HG02763 (cell line): ENCODE results near the gene SARNP.

Experiments used
- ATAC-seq: cut with Tn5 transposase; IDR thresholded peaks from one replicate; pipeline ENCODE4 v1.9.1; 2021; ENCODE audit warnings: mild to moderate bottlenecking, moderate library complexity; ENCODE audit not compliant: unreplicated experiment

The SARNP gene

GRCh38 chr12:55711786-55712553 is 105.6 kb downstream of the SARNP start:
- no peak for ATAC-seq

GRCh38 chr12:55708695-55709233 is 108.8 kb downstream of the SARNP start:
- ATAC-seq = no peak

GRCh38 chr12:55707841-55708694 is 109.5 kb downstream of the SARNP start, which contains the start of gene ITGA7:
ITGA7 (minus strand) TSS chr12:55707904; CDS start chr12:55707682, 222 bp downstream.
- peak; percentile 69 for ATAC-seq
